ENCODE data around the gene LRRN1. TPM values are rescaled to one million over a fixed set of nuclear protein-coding genes. Genes with fewer than 3 reads are reported as not detected.

LRRN1 gene
- total RNA-seq, 1 experiment from 2014 or later = not detected

DNA sequence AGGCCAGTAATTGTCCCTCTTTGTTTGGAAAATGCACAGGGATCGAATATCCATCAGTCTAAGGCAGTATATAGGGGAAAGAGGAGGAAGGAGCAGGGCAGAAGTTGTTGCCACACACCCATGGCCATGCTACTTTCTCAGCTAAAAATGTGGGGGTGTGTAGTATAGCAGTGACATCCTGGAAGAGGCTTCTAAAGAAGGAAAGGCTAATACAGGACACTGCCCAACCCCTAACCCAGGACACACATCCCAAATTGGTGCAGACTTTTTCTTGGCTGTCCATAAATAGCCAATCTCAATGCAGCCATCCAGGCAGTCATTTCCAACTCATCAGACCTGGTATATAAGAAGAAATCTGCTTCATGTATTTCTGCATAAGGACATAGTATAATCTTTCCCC is 33.1 kb upstream of the LRRN1 start:
- Histone ChIP-seq H3K9me2 (replicated peaks; ENCODE audit: low read length) (no peaks in the 10 kb centered on the region), H3K27ac (ENCODE audit: low read length) (no peak overlapping the region), H3K9me3 (ENCODE audit: low read length) (peaks cover 47% of the 10 kb centered on the region), H2AFZ (ENCODE audit: low read length) (no peak overlapping the region), H3K4me2 (ENCODE audit: low read length) (no peak overlapping the region), H3K36me3 (ENCODE audit: low read depth, low read length) (no peaks in the 10 kb centered on the region), H4K20me1 (ENCODE audit: low read length) (no peaks in the 10 kb centered on the region), H3K79me2 (ENCODE audit: low read length) (no peaks in the 10 kb centered on the region), H3K4me3 (ENCODE audit: low read length) (no peak overlapping the region), H3K27me3 (ENCODE audit: low read length) (no peaks in the 10 kb centered on the region), H3K4me1 (ENCODE audit: insufficient read depth, low read length) (no peaks in the 10 kb centered on the region), H3F3A (ENCODE audit: low read length, unreplicated experiment) (no peaks in the 10 kb centered on the region), H3K9ac (ENCODE audit: low read length) (no peak overlapping the region)
- ATAC-seq (no peak), DNase-seq (no peak)
- ChIA-PET CTCF (no interaction called here), POLR2A (ENCODE audit: unreplicated experiment) (no interaction called here)
- intact Hi-C loops (cut with micrococcal nuclease) = no loop called here
- BruUV-seq (replicated peaks) = no TSS peak
- TF ChIP-seq EZH2phosphoT487 (IDR thresholded peaks at IDR 0.05; ENCODE audit: borderline replicate concordance, low read length) (no peak), EZH2 (IDR thresholded peaks at IDR 0.05; ENCODE audit: low read length, unreplicated experiment) (no peak)
- TF ChIP-seq, protein P1, sequence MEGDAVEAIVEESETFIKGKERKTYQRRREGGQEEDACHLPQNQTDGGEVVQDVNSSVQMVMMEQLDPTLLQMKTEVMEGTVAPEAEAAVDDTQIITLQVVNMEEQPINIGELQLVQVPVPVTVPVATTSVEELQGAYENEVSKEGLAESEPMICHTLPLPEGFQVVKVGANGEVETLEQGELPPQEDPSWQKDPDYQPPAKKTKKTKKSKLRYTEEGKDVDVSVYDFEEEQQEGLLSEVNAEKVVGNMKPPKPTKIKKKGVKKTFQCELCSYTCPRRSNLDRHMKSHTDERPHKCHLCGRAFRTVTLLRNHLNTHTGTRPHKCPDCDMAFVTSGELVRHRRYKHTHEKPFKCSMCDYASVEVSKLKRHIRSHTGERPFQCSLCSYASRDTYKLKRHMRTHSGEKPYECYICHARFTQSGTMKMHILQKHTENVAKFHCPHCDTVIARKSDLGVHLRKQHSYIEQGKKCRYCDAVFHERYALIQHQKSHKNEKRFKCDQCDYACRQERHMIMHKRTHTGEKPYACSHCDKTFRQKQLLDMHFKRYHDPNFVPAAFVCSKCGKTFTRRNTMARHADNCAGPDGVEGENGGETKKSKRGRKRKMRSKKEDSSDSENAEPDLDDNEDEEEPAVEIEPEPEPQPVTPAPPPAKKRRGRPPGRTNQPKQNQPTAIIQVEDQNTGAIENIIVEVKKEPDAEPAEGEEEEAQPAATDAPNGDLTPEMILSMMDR (conservative IDR thresholded peaks at IDR 0.05; ENCODE audit: low read depth, low read length) = no peak

DNA sequence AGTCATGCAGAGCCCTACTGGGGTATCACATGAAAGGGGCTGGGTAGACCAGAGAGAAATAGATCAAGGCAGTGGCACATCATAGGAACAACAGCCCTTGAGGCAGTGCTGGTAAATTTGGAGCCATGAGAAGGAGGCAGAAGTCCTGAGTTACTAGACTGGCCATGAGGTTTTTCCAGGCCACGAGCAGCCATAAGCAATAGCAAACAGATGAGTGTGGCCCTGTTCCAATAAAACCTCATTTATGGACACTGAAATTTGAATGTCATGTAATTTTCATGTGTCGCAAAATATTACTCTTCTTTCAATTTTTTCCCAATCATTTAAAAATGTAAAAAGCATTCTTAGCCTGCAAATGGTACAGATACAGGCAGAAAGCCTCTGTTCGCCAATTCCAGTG is 28.1 kb upstream of the LRRN1 start:
- DNase-seq (no peak), ATAC-seq (no peak)
- no peaks in the 10 kb centered on the region for H4K20me1 ChIP-seq (ENCODE audit: low read length)
- no peaks in the 10 kb centered on the region for H3K36me3 ChIP-seq (ENCODE audit: low read depth, low read length)
- no peak overlapping the region for H3K27ac ChIP-seq (ENCODE audit: low read length)
- intact Hi-C loops (cut with micrococcal nuclease) = no loop called here
- no peaks in the 10 kb centered on the region for H3K4me1 ChIP-seq (ENCODE audit: insufficient read depth, low read length)
- H3K4me2 ChIP-seq (ENCODE audit: low read length) = no peak overlapping the region
- H3F3A ChIP-seq (ENCODE audit: low read length, unreplicated experiment) = no peaks in the 10 kb centered on the region
- H3K4me3 ChIP-seq (ENCODE audit: low read length) = no peak overlapping the region
- no peak overlapping the region for H3K9ac ChIP-seq (ENCODE audit: low read length)
- CTCF ChIA-PET = no interaction called here
- TF ChIP-seq, protein P1 (conservative IDR thresholded peaks at IDR 0.05; ENCODE audit: low read depth, low read length) = no peak
- TF ChIP-seq EZH2 (IDR thresholded peaks at IDR 0.05; ENCODE audit: low read length, unreplicated experiment) = no peak
- TF ChIP-seq EZH2phosphoT487 (IDR thresholded peaks at IDR 0.05; ENCODE audit: borderline replicate concordance, low read length) = no peak
- H2AFZ ChIP-seq (ENCODE audit: low read length) = no peak overlapping the region
- no peaks in the 10 kb centered on the region for H3K27me3 ChIP-seq (ENCODE audit: low read length)
- POLR2A ChIA-PET (ENCODE audit: unreplicated experiment) = no interaction called here
- H3K9me3 ChIP-seq (ENCODE audit: low read length) = peaks cover 41% of the 10 kb centered on the region
- H3K9me2 ChIP-seq (replicated peaks; ENCODE audit: low read length) = no peaks in the 10 kb centered on the region
- no TSS peak for BruUV-seq (replicated peaks)
- H3K79me2 ChIP-seq (ENCODE audit: low read length) = no peaks in the 10 kb centered on the region

DNA sequence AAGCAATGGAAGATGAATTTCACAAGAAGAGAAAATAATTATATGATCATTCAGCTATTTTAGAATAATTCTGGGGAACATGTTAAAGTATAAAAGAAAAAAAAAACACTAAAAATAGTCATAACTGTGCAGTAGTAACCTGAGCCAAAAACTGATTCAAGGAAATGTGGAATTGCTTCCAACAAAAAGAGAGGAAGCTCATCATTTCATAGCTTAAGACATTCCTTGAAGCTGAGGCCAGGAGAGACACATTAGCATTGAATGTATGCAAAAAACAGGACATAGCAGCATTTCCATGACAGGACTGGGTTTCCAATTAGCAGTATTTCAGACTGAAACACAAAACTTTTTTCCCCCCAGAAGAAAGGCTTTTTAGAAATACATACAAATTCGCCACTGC is 27.7 kb upstream of the LRRN1 start:
- ATAC-seq (no peak), DNase-seq (no peak)
- Histone ChIP-seq H3K9me3 (ENCODE audit: low read length) (peaks cover 42% of the 10 kb centered on the region), H3K9me2 (replicated peaks; ENCODE audit: low read length) (no peaks in the 10 kb centered on the region), H3F3A (ENCODE audit: low read length, unreplicated experiment) (no peaks in the 10 kb centered on the region), H3K4me1 (ENCODE audit: insufficient read depth, low read length) (no peaks in the 10 kb centered on the region), H4K20me1 (ENCODE audit: low read length) (no peaks in the 10 kb centered on the region), H3K4me3 (ENCODE audit: low read length) (no peak overlapping the region), H3K4me2 (ENCODE audit: low read length) (no peak overlapping the region), H2AFZ (ENCODE audit: low read length) (no peak overlapping the region), H3K27me3 (ENCODE audit: low read length) (no peaks in the 10 kb centered on the region), H3K27ac (ENCODE audit: low read length) (no peak overlapping the region), H3K9ac (ENCODE audit: low read length) (no peak overlapping the region), H3K36me3 (ENCODE audit: low read depth, low read length) (no peaks in the 10 kb centered on the region), H3K79me2 (ENCODE audit: low read length) (no peaks in the 10 kb centered on the region)
- intact Hi-C loops (cut with micrococcal nuclease) = no loop called here
- ChIA-PET CTCF (no interaction called here), POLR2A (ENCODE audit: unreplicated experiment) (no interaction called here)
- TF ChIP-seq EZH2phosphoT487 (IDR thresholded peaks at IDR 0.05; ENCODE audit: borderline replicate concordance, low read length) (no peak), EZH2 (IDR thresholded peaks at IDR 0.05; ENCODE audit: low read length, unreplicated experiment) (no peak)
- TF ChIP-seq, protein P1 (conservative IDR thresholded peaks at IDR 0.05; ENCODE audit: low read depth, low read length) = no peak
- BruUV-seq (replicated peaks) = no TSS peak
